Measurements from ENCODE around the gene PP2D1. TPM values are rescaled to one million over a fixed set of nuclear protein-coding genes. Genes with fewer than 3 reads are reported as not detected.

Gene PP2D1
- total RNA-seq, 4 donors from 2014 or later = not detected

GRCh38 chr3:20043396-20043795 is 31.3 kb upstream of the PP2D1 start:
- peak overlapping the region; percentile 34 for H3K4me3 ChIP-seq
- peak overlapping the region; percentile 83 for H3K27ac ChIP-seq
- peaks cover 66% of the 10 kb centered on the region for H3K4me1 ChIP-seq
- no peaks in the 10 kb centered on the region for H3K9me3 ChIP-seq
- TF ChIP-seq EP300 (IDR thresholded peaks at IDR 0.05) = no peak
- WGBS = 17% methylated on average over 4 of the region's 4 CpGs
- H3K27me3 ChIP-seq = no peaks in the 10 kb centered on the region
- no peaks in the 10 kb centered on the region for H3K36me3 ChIP-seq
- peak; percentile 91 to 92 for DNase-seq (ENCODE audit: low spot score in 2 of 2)

- Histone ChIP-seq H3K4me3 (peak overlapping the region; percentile 92), H3K27ac (peak overlapping the region; percentile 90), H3K4me1 (peaks cover 57% of the 10 kb centered on the region), H3K9me3 (no peaks in the 10 kb centered on the region), H3K36me3 (no peaks in the 10 kb centered on the region), H3K27me3 (no peaks in the 10 kb centered on the region)
- no peak for DNase-seq (ENCODE audit: low spot score in 2 of 2)
- 85% methylated on average over 5 of the region's 5 CpGs for WGBS
- TF ChIP-seq CTCF (IDR thresholded peaks at IDR 0.05) (no peak), POLR2A (IDR thresholded peaks at IDR 0.05) (no peak), EP300 (IDR thresholded peaks at IDR 0.05) (no peak), POLR2AphosphoS5 (IDR thresholded peaks at IDR 0.05) (no peak)
Observed at GRCh38 chr3:20042331-20042730, 30.3 kb upstream of the PP2D1 start.

GRCh38 chr3:20041197-20041780 is 29.2 kb upstream of the PP2D1 start:
- peaks cover 52% of the 10 kb centered on the region for H3K4me1 ChIP-seq
- WGBS = under 1% methylated on average over 18 of the region's 28 CpGs

GRCh38 chr3:20040548-20041196 is 28.6 kb upstream of the PP2D1 start:
- peak; percentile 81 to 88 for DNase-seq (ENCODE audit: low spot score in 2 of 2)

More at GRCh38 chr3:20041197-20041780, 29.2 kb upstream of the PP2D1 start:
- peak overlapping the region; percentile 90 for H3K27ac ChIP-seq
- TF ChIP-seq CTCF (IDR thresholded peaks at IDR 0.05) (no peak), POLR2AphosphoS5 (IDR thresholded peaks at IDR 0.05) (peak in 2 of 3 donors; percentile 14 to 22), EP300 (IDR thresholded peaks at IDR 0.05) (no peak), POLR2A (IDR thresholded peaks at IDR 0.05) (peak in 1 of 2 donors; percentile 22)
- H3K36me3 ChIP-seq = no peaks in the 10 kb centered on the region
- peak overlapping the region; percentile 92 for H3K4me3 ChIP-seq
- no peaks in the 10 kb centered on the region for H3K9me3 ChIP-seq
- no peaks in the 10 kb centered on the region for H3K27me3 ChIP-seq
- DNase-seq (ENCODE audit: low spot score in 2 of 2) = peak; percentile 92 to 93

GRCh38 chr3:20039765-20040547 is 27.9 kb upstream of the PP2D1 start, which contains the start of gene KAT2B:
TSS of gene KAT2B (plus strand) at chr3:20040446. CDS start at chr3:20040478, 32 bp downstream.
- H3K36me3 ChIP-seq = no peaks in the 10 kb centered on the region
- H3K4me3 ChIP-seq = peak within 1 kb of the TSS; percentile 92
- peaks cover 49% of the 10 kb centered on the region for H3K4me1 ChIP-seq
- H3K27ac ChIP-seq = peak within 1 kb of the TSS; percentile 90
- DNase-seq (ENCODE audit: low spot score in 2 of 2) = peak; percentile 85 to 87
- 0% methylated on average over 16 of the region's 75 CpGs for WGBS
- TF ChIP-seq EP300 (IDR thresholded peaks at IDR 0.05) (no peak), POLR2AphosphoS5 (IDR thresholded peaks at IDR 0.05) (peak in 1 of 3 donors; percentile 60), POLR2A (IDR thresholded peaks at IDR 0.05) (no peak), CTCF (IDR thresholded peaks at IDR 0.05) (peak; percentile 42 to 79)
- no peaks in the 10 kb centered on the region for H3K27me3 ChIP-seq
- H3K9me3 ChIP-seq = no peaks in the 10 kb centered on the region

More at GRCh38 chr3:20040548-20041196, 28.6 kb upstream of the PP2D1 start:
- Histone ChIP-seq H3K4me1 (peaks cover 50% of the 10 kb centered on the region), H3K27me3 (no peaks in the 10 kb centered on the region), H3K27ac (peak overlapping the region; percentile 90), H3K4me3 (peak overlapping the region; percentile 92), H3K9me3 (no peaks in the 10 kb centered on the region), H3K36me3 (no peaks in the 10 kb centered on the region)
- TF ChIP-seq CTCF (IDR thresholded peaks at IDR 0.05) = peak in 1 of 2 donors; percentile 8
- TF ChIP-seq POLR2AphosphoS5 (IDR thresholded peaks at IDR 0.05) = peak in 1 of 3 donors; percentile 37
- no peak for TF ChIP-seq EP300 (IDR thresholded peaks at IDR 0.05)
- TF ChIP-seq POLR2A (IDR thresholded peaks at IDR 0.05) = peak in 1 of 2 donors; percentile 10
- under 1% methylated on average over 10 of the region's 64 CpGs for WGBS
